Measurements from ENCODE around the gene TFF3. TPM values are rescaled to one million over a fixed set of nuclear protein-coding genes. Genes with fewer than 3 reads are reported as not detected.

The TFF3 gene
- total RNA-seq, 2 donors from 2014 or later: 5.5 TPM; not detected in 1

- Histone ChIP-seq H3K4me3 (ENCODE audit: low read length) (no peak overlapping the region), H3K27me3 (ENCODE audit: control insufficient read depth, insufficient read depth, low read length, poor library complexity, severe bottlenecking) (peaks cover 7% of the 10 kb centered on the region), H3K36me3 (ENCODE audit: control insufficient read depth, insufficient read depth, low read length) (no peaks in the 10 kb centered on the region), H3K9me3 (ENCODE audit: control insufficient read depth, low read length) (no peaks in the 10 kb centered on the region), H3K27ac (ENCODE audit: low read depth, low read length) (no peak overlapping the region), H3K9ac (ENCODE audit: extremely low read depth, low read length, poor library complexity, severe bottlenecking) (no peak overlapping the region), H3K4me1 (ENCODE audit: control insufficient read depth, insufficient read depth, low read length) (no peaks in the 10 kb centered on the region)
- TF ChIP-seq CTCF (conservative IDR thresholded peaks at IDR 0.05): no peak
- Mint-ChIP-seq H3K27ac (no peak overlapping the region), H3K4me1 (peaks cover 3% of the 10 kb centered on the region), H3K36me3 (ENCODE audit: low read depth) (no peaks in the 10 kb centered on the region), H3K4me3 (no peak overlapping the region), H3K27me3 (ENCODE audit: insufficient read depth) (peaks cover 5% of the 10 kb centered on the region), H3K9me3 (no peaks in the 10 kb centered on the region)
- peak; percentile 34 for DNase-seq
- WGBS, 2 experiments (ENCODE audit: insufficient coverage in 1 of 2, insufficient read length in 1 of 2): 80 to 84% methylated on average over 4 to 5 of the region's 5 CpGs
These were observed 8.1 kb downstream of the TFF3 start for GRCh38 chr21:42307106-42307505.

GRCh38 chr21:42306366-42307035, 8.7 kb downstream of the TFF3 start:
- Mint-ChIP-seq H3K36me3 (ENCODE audit: low read depth) (no peaks in the 10 kb centered on the region), H3K4me1 (peaks cover 3% of the 10 kb centered on the region), H3K4me3 (no peak overlapping the region), H3K27ac (no peak overlapping the region), H3K27me3 (ENCODE audit: insufficient read depth) (peaks cover 5% of the 10 kb centered on the region), H3K9me3 (no peaks in the 10 kb centered on the region)
- no peak overlapping the region for H3K27ac ChIP-seq (ENCODE audit: low read depth, low read length)
- no peak for TF ChIP-seq CTCF (conservative IDR thresholded peaks at IDR 0.05)
- H3K36me3 ChIP-seq (ENCODE audit: control insufficient read depth, insufficient read depth, low read length): no peaks in the 10 kb centered on the region
- H3K27me3 ChIP-seq (ENCODE audit: control insufficient read depth, insufficient read depth, low read length, poor library complexity, severe bottlenecking): peaks cover 7% of the 10 kb centered on the region
- no peaks in the 10 kb centered on the region for H3K4me1 ChIP-seq (ENCODE audit: control insufficient read depth, insufficient read depth, low read length)
- no peak overlapping the region for H3K4me3 ChIP-seq (ENCODE audit: low read length)
- peak; percentile 33 for DNase-seq
- H3K9me3 ChIP-seq (ENCODE audit: control insufficient read depth, low read length): no peaks in the 10 kb centered on the region
- 86 to 90% methylated on average over 7 to 17 of the region's 17 CpGs for WGBS, 2 experiments (ENCODE audit: insufficient coverage in 1 of 2, insufficient read length in 1 of 2)
- H3K9ac ChIP-seq (ENCODE audit: extremely low read depth, low read length, poor library complexity, severe bottlenecking): no peak overlapping the region

GRCh38 chr21:42305707-42306147, 9.5 kb downstream of the TFF3 start:
- no peaks in the 10 kb centered on the region for H3K9me3 Mint-ChIP-seq
- H3K27me3 Mint-ChIP-seq (ENCODE audit: insufficient read depth): peaks cover 3% of the 10 kb centered on the region
- H3K9ac ChIP-seq (ENCODE audit: extremely low read depth, low read length, poor library complexity, severe bottlenecking): no peak overlapping the region
- no peak for TF ChIP-seq CTCF (conservative IDR thresholded peaks at IDR 0.05)
- H3K4me1 Mint-ChIP-seq: peaks cover 3% of the 10 kb centered on the region
- no peak overlapping the region for H3K4me3 Mint-ChIP-seq
- H3K27ac ChIP-seq (ENCODE audit: low read depth, low read length): no peak overlapping the region
- no peaks in the 10 kb centered on the region for H3K36me3 Mint-ChIP-seq (ENCODE audit: low read depth)
- peak; percentile 42 for DNase-seq
- no peak overlapping the region for H3K4me3 ChIP-seq (ENCODE audit: low read length)
- H3K27ac Mint-ChIP-seq: no peak overlapping the region
- no peaks in the 10 kb centered on the region for H3K4me1 ChIP-seq (ENCODE audit: control insufficient read depth, insufficient read depth, low read length)
- no peaks in the 10 kb centered on the region for H3K9me3 ChIP-seq (ENCODE audit: control insufficient read depth, low read length)
- WGBS, 2 experiments (ENCODE audit: insufficient coverage in 1 of 2, insufficient read length in 1 of 2): 89 to 94% methylated on average over 29 to 33 of the region's 33 CpGs
- H3K27me3 ChIP-seq (ENCODE audit: control insufficient read depth, insufficient read depth, low read length, poor library complexity, severe bottlenecking): peaks cover 7% of the 10 kb centered on the region
- no peaks in the 10 kb centered on the region for H3K36me3 ChIP-seq (ENCODE audit: control insufficient read depth, insufficient read depth, low read length)
